Measurements from ENCODE around the gene LIN54.
"Not testable (repeated sequence)": the region's sequence is repeated elsewhere in the genome, so short reads cannot be mapped to it uniquely, and the experiment has no call there.

The LIN54 gene

GRCh38 chr4:83012200-83012686, 1.6 kb upstream of the LIN54 start:
- H3K36me3 ChIP-seq (ENCODE audit: control insufficient read depth, insufficient read depth, low read length) = no peaks in the 10 kb centered on the region
- H3K4me1 ChIP-seq (ENCODE audit: control insufficient read depth, insufficient read depth, low read length) = peaks cover 8% of the 10 kb centered on the region
- H3K9me3 ChIP-seq (ENCODE audit: control insufficient read depth, low read length) = no peaks in the 10 kb centered on the region
- H3K27me3 ChIP-seq (ENCODE audit: control insufficient read depth, insufficient read depth, low read length, poor library complexity, severe bottlenecking) = peaks cover 16% of the 10 kb centered on the region
- 0% methylated on average over 43 of the region's 43 CpGs for WGBS, 2 experiments
- peak overlapping the region; percentile 52 for H3K4me3 ChIP-seq (ENCODE audit: insufficient read depth, low read depth, low read length)
- no peak overlapping the region for H3K27ac ChIP-seq (ENCODE audit: insufficient read depth, low read depth, low read length, poor library complexity, severe bottlenecking)

- Histone ChIP-seq H3K27me3 (ENCODE audit: control insufficient read depth, insufficient read depth, low read length, poor library complexity, severe bottlenecking) (peaks cover 16% of the 10 kb centered on the region), H3K4me3 (ENCODE audit: insufficient read depth, low read depth, low read length) (peak overlapping the region; percentile 81), H3K4me1 (ENCODE audit: control insufficient read depth, insufficient read depth, low read length) (peaks cover 8% of the 10 kb centered on the region), H3K27ac (ENCODE audit: insufficient read depth, low read depth, low read length, poor library complexity, severe bottlenecking) (no peak overlapping the region), H3K36me3 (ENCODE audit: control insufficient read depth, insufficient read depth, low read length) (no peaks in the 10 kb centered on the region), H3K9me3 (ENCODE audit: control insufficient read depth, low read length) (no peaks in the 10 kb centered on the region)
- 0 to 4% methylated on average over 4 to 5 of the region's 5 CpGs for WGBS, 2 experiments
These were observed 1.1 kb upstream of the LIN54 start for GRCh38 chr4:83011689-83012199.

- Histone ChIP-seq H3K4me1 (ENCODE audit: control insufficient read depth, insufficient read depth, low read length) (peaks cover 8% of the 10 kb centered on the region), H3K27me3 (ENCODE audit: control insufficient read depth, insufficient read depth, low read length, poor library complexity, severe bottlenecking) (peaks cover 16% of the 10 kb centered on the region), H3K36me3 (ENCODE audit: control insufficient read depth, insufficient read depth, low read length) (no peaks in the 10 kb centered on the region), H3K27ac (ENCODE audit: insufficient read depth, low read depth, low read length, poor library complexity, severe bottlenecking) (peak overlapping the region; percentile 76), H3K4me3 (ENCODE audit: insufficient read depth, low read depth, low read length) (peak overlapping the region; percentile 81), H3K9me3 (ENCODE audit: control insufficient read depth, low read length) (no peaks in the 10 kb centered on the region)
- WGBS, 2 experiments = 0 to 1% methylated on average over 14 of the region's 14 CpGs
These were observed 507 bp downstream of the LIN54 start for GRCh38 chr4:83010111-83010521.

- peak overlapping the region; percentile 81 for H3K4me3 ChIP-seq (ENCODE audit: insufficient read depth, low read depth, low read length)
- no peaks in the 10 kb centered on the region for H3K36me3 ChIP-seq (ENCODE audit: control insufficient read depth, insufficient read depth, low read length)
- H3K4me1 ChIP-seq (ENCODE audit: control insufficient read depth, insufficient read depth, low read length) = peaks cover 8% of the 10 kb centered on the region
- H3K27ac ChIP-seq (ENCODE audit: insufficient read depth, low read depth, low read length, poor library complexity, severe bottlenecking) = no peak overlapping the region
- 78 to 89% methylated on average over 2 to 3 of the region's 3 CpGs for WGBS, 2 experiments
- no peaks in the 10 kb centered on the region for H3K9me3 ChIP-seq (ENCODE audit: control insufficient read depth, low read length)
- H3K27me3 ChIP-seq (ENCODE audit: control insufficient read depth, insufficient read depth, low read length, poor library complexity, severe bottlenecking) = peaks cover 16% of the 10 kb centered on the region
These were observed 1.1 kb downstream of the LIN54 start for GRCh38 chr4:83009529-83009928.

- H3K27me3 ChIP-seq (ENCODE audit: control insufficient read depth, insufficient read depth, low read length, poor library complexity, severe bottlenecking) = not testable (repeated sequence)
These were observed 7.4 kb downstream of the LIN54 start for GRCh38 chr4:83003044-83003791.

GRCh38 chr4:83002329-83002728, 8.3 kb downstream of the LIN54 start:
- Histone ChIP-seq H3K36me3 (ENCODE audit: control insufficient read depth, insufficient read depth, low read length) (no peaks in the 10 kb centered on the region), H3K9me3 (ENCODE audit: control insufficient read depth, low read length) (no peaks in the 10 kb centered on the region), H3K4me1 (ENCODE audit: control insufficient read depth, insufficient read depth, low read length) (no peaks in the 10 kb centered on the region), H3K4me3 (ENCODE audit: insufficient read depth, low read depth, low read length) (no peak overlapping the region), H3K27ac (ENCODE audit: insufficient read depth, low read depth, low read length, poor library complexity, severe bottlenecking) (no peak overlapping the region), H3K27me3 (ENCODE audit: control insufficient read depth, insufficient read depth, low read length, poor library complexity, severe bottlenecking) (no peaks in the 10 kb centered on the region)
- WGBS, 2 experiments = 94 to 98% methylated on average over 2 of the region's 3 CpGs

More at GRCh38 chr4:83003044-83003791, 7.4 kb downstream of the LIN54 start:
- H3K4me1 ChIP-seq (ENCODE audit: control insufficient read depth, insufficient read depth, low read length); H3K9me3 ChIP-seq (ENCODE audit: control insufficient read depth, low read length); H3K27ac ChIP-seq (ENCODE audit: insufficient read depth, low read depth, low read length, poor library complexity, severe bottlenecking); H3K4me3 ChIP-seq (ENCODE audit: insufficient read depth, low read depth, low read length); H3K36me3 ChIP-seq (ENCODE audit: control insufficient read depth, insufficient read depth, low read length): not testable (repeated sequence)
- 86 to 87% methylated on average over 14 of the region's 14 CpGs for WGBS, 2 experiments

GRCh38 chr4:82998898-82999297, 11.7 kb downstream of the LIN54 start:
- Histone ChIP-seq H3K27ac (ENCODE audit: insufficient read depth, low read depth, low read length, poor library complexity, severe bottlenecking) (no peak overlapping the region), H3K36me3 (ENCODE audit: control insufficient read depth, insufficient read depth, low read length) (no peaks in the 10 kb centered on the region), H3K4me1 (ENCODE audit: control insufficient read depth, insufficient read depth, low read length) (no peaks in the 10 kb centered on the region), H3K9me3 (ENCODE audit: control insufficient read depth, low read length) (no peaks in the 10 kb centered on the region), H3K4me3 (ENCODE audit: insufficient read depth, low read depth, low read length) (no peak overlapping the region), H3K27me3 (ENCODE audit: control insufficient read depth, insufficient read depth, low read length, poor library complexity, severe bottlenecking) (no peaks in the 10 kb centered on the region)

- no peaks in the 10 kb centered on the region for H3K4me1 ChIP-seq (ENCODE audit: control insufficient read depth, insufficient read depth, low read length)
- H3K9me3 ChIP-seq (ENCODE audit: control insufficient read depth, low read length) = no peaks in the 10 kb centered on the region
- H3K27ac ChIP-seq (ENCODE audit: insufficient read depth, low read depth, low read length, poor library complexity, severe bottlenecking) = no peak overlapping the region
- no peaks in the 10 kb centered on the region for H3K36me3 ChIP-seq (ENCODE audit: control insufficient read depth, insufficient read depth, low read length)
- no peaks in the 10 kb centered on the region for H3K27me3 ChIP-seq (ENCODE audit: control insufficient read depth, insufficient read depth, low read length, poor library complexity, severe bottlenecking)
- no peak overlapping the region for H3K4me3 ChIP-seq (ENCODE audit: insufficient read depth, low read depth, low read length)
- 63 to 67% methylated on average over 3 of the region's 4 CpGs for WGBS, 2 experiments
These were observed 15.8 kb downstream of the LIN54 start for GRCh38 chr4:82994834-82995233.

GRCh38 chr4:82989575-82990429, 20.8 kb downstream of the LIN54 start:
- Histone ChIP-seq H3K4me3 (ENCODE audit: insufficient read depth, low read depth, low read length) (no peak overlapping the region), H3K9me3 (ENCODE audit: control insufficient read depth, low read length) (no peaks in the 10 kb centered on the region), H3K27ac (ENCODE audit: insufficient read depth, low read depth, low read length, poor library complexity, severe bottlenecking) (no peak overlapping the region), H3K36me3 (ENCODE audit: control insufficient read depth, insufficient read depth, low read length) (no peaks in the 10 kb centered on the region), H3K4me1 (ENCODE audit: control insufficient read depth, insufficient read depth, low read length) (no peaks in the 10 kb centered on the region), H3K27me3 (ENCODE audit: control insufficient read depth, insufficient read depth, low read length, poor library complexity, severe bottlenecking) (no peaks in the 10 kb centered on the region)
- 92 to 97% methylated on average over 2 of the region's 2 CpGs for WGBS, 2 experiments

- Histone ChIP-seq H3K27ac (ENCODE audit: insufficient read depth, low read depth, low read length, poor library complexity, severe bottlenecking) (no peak overlapping the region), H3K4me1 (ENCODE audit: control insufficient read depth, insufficient read depth, low read length) (no peaks in the 10 kb centered on the region), H3K4me3 (ENCODE audit: insufficient read depth, low read depth, low read length) (no peak overlapping the region), H3K9me3 (ENCODE audit: control insufficient read depth, low read length) (no peaks in the 10 kb centered on the region), H3K27me3 (ENCODE audit: control insufficient read depth, insufficient read depth, low read length, poor library complexity, severe bottlenecking) (no peaks in the 10 kb centered on the region), H3K36me3 (ENCODE audit: control insufficient read depth, insufficient read depth, low read length) (peaks cover 5% of the 10 kb centered on the region)
- 60% methylated on average over 1 of the region's 2 CpGs; no CpG with 5 or more reads in 1 of the 2 experiments for WGBS, 2 experiments
These were observed 22.2 kb downstream of the LIN54 start for GRCh38 chr4:82988323-82988832.

Measured in ectodermal cell (in vitro differentiated cells).